ENCODE results near the gene HOXA2. TPM values are rescaled to one million over a fixed set of nuclear protein-coding genes. Genes with fewer than 3 reads are reported as not detected.

The HOXA2 gene
- polyA plus RNA-seq, 3 donors, result 9.5 to 11.8 (median 11.0) TPM

GRCh38 chr7:27101957-27102580 is 414 bp downstream of the HOXA2 start:
- DNase-seq, result no peak

- DNase-seq, result peak; percentile 85
These were observed 1.1 kb downstream of the HOXA2 start for GRCh38 chr7:27101171-27101956.

GRCh38 chr7:27100694-27101170 is 1.8 kb downstream of the HOXA2 start:
- no peak for DNase-seq

GRCh38 chr7:27099453-27100370 is 2.8 kb downstream of the HOXA2 start:
- DNase-seq, result no peak

- DNase-seq, result peak; percentile 90
These were observed 3.7 kb downstream of the HOXA2 start for GRCh38 chr7:27098578-27099451.

GRCh38 chr7:27097686-27098577 is 4.6 kb downstream of the HOXA2 start:
- no peak for DNase-seq

- peak; percentile 52 for DNase-seq
These were observed 5.5 kb downstream of the HOXA2 start for GRCh38 chr7:27096768-27097514.

- peak; percentile 92 for DNase-seq
These were observed 6.4 kb downstream of the HOXA2 start, which contains the start of gene HOXA1 for GRCh38 chr7:27095897-27096767. Gene HOXA1 (minus strand): TSS chr7:27096000. CDS start chr7:27095912, 88 bp downstream.

- no peak for DNase-seq
These were observed 7.2 kb downstream of the HOXA2 start for GRCh38 chr7:27095050-27095896.

GRCh38 chr7:27094304-27095049 is 8.0 kb downstream of the HOXA2 start:
- DNase-seq, result no peak

- no peak for DNase-seq
These were observed 9.1 kb downstream of the HOXA2 start for GRCh38 chr7:27093184-27093895.

GRCh38 chr7:27092819-27093110 is 9.7 kb downstream of the HOXA2 start:
- no peak for DNase-seq

GRCh38 chr7:27091941-27092818 is 10.3 kb downstream of the HOXA2 start:
- peak; percentile 71 for DNase-seq

- DNase-seq, result no peak
These were observed 11.4 kb downstream of the HOXA2 start for GRCh38 chr7:27091105-27091504.

All from renal pelvis (tissue), 4 donors.